ENCODE data around the gene TMIGD2. TPM values are rescaled to one million over a fixed set of nuclear protein-coding genes. Genes with fewer than 3 reads are reported as not detected.
"Not testable (repeated sequence)": the region's sequence is repeated elsewhere in the genome, so short reads cannot be mapped to it uniquely, and the experiment has no call there.

Gene TMIGD2
- polyA plus RNA-seq, 2 donors = 0.31 to 0.47 TPM

- Histone ChIP-seq H3K27me3 (ENCODE audit: control insufficient read depth in 1 of 2, insufficient read depth in 2 of 2, low read length in 2 of 2) (no peaks in the 10 kb centered on the region), H3K9me3 (ENCODE audit: control insufficient read depth in 2 of 2, insufficient read depth in 1 of 2, low read depth in 1 of 2, low read length in 1 of 2) (no peaks in the 10 kb centered on the region), H3K4me1 (ENCODE audit: control insufficient read depth in 2 of 2, insufficient read depth in 2 of 2, low read length in 1 of 2) (no peaks in the 10 kb centered on the region), H3K4me3 (ENCODE audit: low read depth in 1 of 2, low read length in 2 of 2) (no peak overlapping the region), H3K27ac (ENCODE audit: low read depth in 2 of 2, low read length in 1 of 2) (no peak overlapping the region), H3K36me3 (ENCODE audit: control insufficient read depth in 2 of 2, insufficient read depth in 2 of 2, low read length in 1 of 2) (no peaks in the 10 kb centered on the region)
- 76 to 81% methylated on average over 8 of the region's 8 CpGs for WGBS, 2 donors
These were observed 3.2 kb downstream of the TMIGD2 start for GRCh38 chr19:4298810-4299550.

GRCh38 chr19:4297901-4298809 lies 4.0 kb downstream of the TMIGD2 start:
- H3K27me3 ChIP-seq (ENCODE audit: control insufficient read depth in 1 of 2, insufficient read depth in 2 of 2, low read length in 2 of 2) = no peaks in the 10 kb centered on the region
- no peak overlapping the region for H3K27ac ChIP-seq (ENCODE audit: low read depth in 2 of 2, low read length in 1 of 2)
- H3K4me3 ChIP-seq (ENCODE audit: low read depth in 1 of 2, low read length in 2 of 2) = no peak overlapping the region
- H3K4me1 ChIP-seq (ENCODE audit: control insufficient read depth in 2 of 2, insufficient read depth in 2 of 2, low read length in 1 of 2) = no peaks in the 10 kb centered on the region
- no peaks in the 10 kb centered on the region for H3K36me3 ChIP-seq (ENCODE audit: control insufficient read depth in 2 of 2, insufficient read depth in 2 of 2, low read length in 1 of 2)
- WGBS, 2 donors = 70 to 79% methylated on average over 27 of the region's 27 CpGs
- H3K9me3 ChIP-seq (ENCODE audit: control insufficient read depth in 2 of 2, insufficient read depth in 1 of 2, low read depth in 1 of 2, low read length in 1 of 2) = no peaks in the 10 kb centered on the region

- Histone ChIP-seq H3K27ac (ENCODE audit: low read depth in 2 of 2, low read length in 1 of 2) (no peak overlapping the region), H3K27me3 (ENCODE audit: control insufficient read depth in 1 of 2, insufficient read depth in 2 of 2, low read length in 2 of 2) (no peaks in the 10 kb centered on the region), H3K9me3 (ENCODE audit: control insufficient read depth in 2 of 2, insufficient read depth in 1 of 2, low read depth in 1 of 2, low read length in 1 of 2) (no peaks in the 10 kb centered on the region), H3K36me3 (ENCODE audit: control insufficient read depth in 2 of 2, insufficient read depth in 2 of 2, low read length in 1 of 2) (no peaks in the 10 kb centered on the region), H3K4me3 (ENCODE audit: low read depth in 1 of 2, low read length in 2 of 2) (no peak overlapping the region), H3K4me1 (ENCODE audit: control insufficient read depth in 2 of 2, insufficient read depth in 2 of 2, low read length in 1 of 2) (no peaks in the 10 kb centered on the region)
- 41 to 48% methylated on average over 14 of the region's 14 CpGs for WGBS, 2 donors
These were observed 6.0 kb downstream of the TMIGD2 start for GRCh38 chr19:4295972-4296771.

GRCh38 chr19:4294389-4294788 lies 7.8 kb downstream of the TMIGD2 start:
- Histone ChIP-seq H3K27ac (ENCODE audit: low read depth in 2 of 2, low read length in 1 of 2) (no peak overlapping the region), H3K4me1 (ENCODE audit: control insufficient read depth in 2 of 2, insufficient read depth in 2 of 2, low read length in 1 of 2) (no peaks in the 10 kb centered on the region), H3K4me3 (ENCODE audit: low read depth in 1 of 2, low read length in 2 of 2) (no peak overlapping the region), H3K36me3 (ENCODE audit: control insufficient read depth in 2 of 2, insufficient read depth in 2 of 2, low read length in 1 of 2) (no peaks in the 10 kb centered on the region), H3K27me3 (ENCODE audit: control insufficient read depth in 1 of 2, insufficient read depth in 2 of 2, low read length in 2 of 2) (no peaks in the 10 kb centered on the region), H3K9me3 (ENCODE audit: control insufficient read depth in 2 of 2, insufficient read depth in 1 of 2, low read depth in 1 of 2, low read length in 1 of 2) (no peaks in the 10 kb centered on the region)
- 36 to 53% methylated on average over 10 of the region's 10 CpGs for WGBS, 2 donors

GRCh38 chr19:4292515-4292914 lies 9.7 kb downstream of the TMIGD2 start:
- WGBS, 2 donors = 81 to 87% methylated on average over 15 of the region's 15 CpGs
- Histone ChIP-seq H3K9me3 (ENCODE audit: control insufficient read depth in 2 of 2, insufficient read depth in 1 of 2, low read depth in 1 of 2, low read length in 1 of 2) (peaks cover 0 to 4% of the 10 kb centered on the region in 2 donors), H3K4me1 (ENCODE audit: control insufficient read depth in 2 of 2, insufficient read depth in 2 of 2, low read length in 1 of 2) (no peaks in the 10 kb centered on the region), H3K36me3 (ENCODE audit: control insufficient read depth in 2 of 2, insufficient read depth in 2 of 2, low read length in 1 of 2) (no peaks in the 10 kb centered on the region), H3K27ac (ENCODE audit: low read depth in 2 of 2, low read length in 1 of 2) (no peak overlapping the region), H3K27me3 (ENCODE audit: control insufficient read depth in 1 of 2, insufficient read depth in 2 of 2, low read length in 2 of 2) (no peaks in the 10 kb centered on the region), H3K4me3 (ENCODE audit: low read depth in 1 of 2, low read length in 2 of 2) (no peak overlapping the region)

GRCh38 chr19:4291184-4291732 lies 10.9 kb downstream of the TMIGD2 start:
- no peaks in the 10 kb centered on the region for H3K27me3 ChIP-seq (ENCODE audit: control insufficient read depth in 1 of 2, insufficient read depth in 2 of 2, low read length in 2 of 2)
- H3K4me1 ChIP-seq (ENCODE audit: control insufficient read depth in 2 of 2, insufficient read depth in 2 of 2, low read length in 1 of 2) = no peaks in the 10 kb centered on the region
- H3K4me3 ChIP-seq (ENCODE audit: low read depth in 1 of 2, low read length in 2 of 2) = no peak overlapping the region
- no peaks in the 10 kb centered on the region for H3K36me3 ChIP-seq (ENCODE audit: control insufficient read depth in 2 of 2, insufficient read depth in 2 of 2, low read length in 1 of 2)
- WGBS, 2 donors = 70 to 77% methylated on average over 8 of the region's 8 CpGs
- peaks cover 0 to 4% of the 10 kb centered on the region in 2 donors for H3K9me3 ChIP-seq (ENCODE audit: control insufficient read depth in 2 of 2, insufficient read depth in 1 of 2, low read depth in 1 of 2, low read length in 1 of 2)
- H3K27ac ChIP-seq (ENCODE audit: low read depth in 2 of 2, low read length in 1 of 2) = no peak overlapping the region

GRCh38 chr19:4288091-4288777 lies 14.0 kb downstream of the TMIGD2 start:
- H3K9me3 ChIP-seq (ENCODE audit: control insufficient read depth in 2 of 2, insufficient read depth in 1 of 2, low read depth in 1 of 2, low read length in 1 of 2) = peaks cover 0 to 4% of the 10 kb centered on the region in 2 donors
- no peaks in the 10 kb centered on the region for H3K27me3 ChIP-seq (ENCODE audit: control insufficient read depth in 1 of 2, insufficient read depth in 2 of 2, low read length in 2 of 2)
- no peak overlapping the region for H3K27ac ChIP-seq (ENCODE audit: low read depth in 2 of 2, low read length in 1 of 2)
- no peaks in the 10 kb centered on the region for H3K36me3 ChIP-seq (ENCODE audit: control insufficient read depth in 2 of 2, insufficient read depth in 2 of 2, low read length in 1 of 2)
- 77% methylated on average over 16 of the region's 16 CpGs for WGBS, 2 donors
- H3K4me1 ChIP-seq (ENCODE audit: control insufficient read depth in 2 of 2, insufficient read depth in 2 of 2, low read length in 1 of 2) = no peaks in the 10 kb centered on the region
- no peak overlapping the region for H3K4me3 ChIP-seq (ENCODE audit: low read depth in 1 of 2, low read length in 2 of 2)

GRCh38 chr19:4286141-4286540 lies 16.0 kb downstream of the TMIGD2 start:
- H3K4me1 ChIP-seq (ENCODE audit: control insufficient read depth in 2 of 2, insufficient read depth in 2 of 2, low read length in 1 of 2); H3K4me3 ChIP-seq (ENCODE audit: low read depth in 1 of 2, low read length in 2 of 2); H3K27me3 ChIP-seq (ENCODE audit: control insufficient read depth in 1 of 2, insufficient read depth in 2 of 2, low read length in 2 of 2); H3K9me3 ChIP-seq (ENCODE audit: control insufficient read depth in 2 of 2, insufficient read depth in 1 of 2, low read depth in 1 of 2, low read length in 1 of 2); H3K36me3 ChIP-seq (ENCODE audit: control insufficient read depth in 2 of 2, insufficient read depth in 2 of 2, low read length in 1 of 2); H3K27ac ChIP-seq (ENCODE audit: low read depth in 2 of 2, low read length in 1 of 2): not testable (repeated sequence)
- WGBS, 2 donors = 85 to 89% methylated on average over 4 of the region's 4 CpGs

- Histone ChIP-seq H3K27ac (ENCODE audit: low read depth in 2 of 2, low read length in 1 of 2) (no peak overlapping the region), H3K4me1 (ENCODE audit: control insufficient read depth in 2 of 2, insufficient read depth in 2 of 2, low read length in 1 of 2) (no peaks in the 10 kb centered on the region), H3K4me3 (ENCODE audit: low read depth in 1 of 2, low read length in 2 of 2) (no peak overlapping the region), H3K9me3 (ENCODE audit: control insufficient read depth in 2 of 2, insufficient read depth in 1 of 2, low read depth in 1 of 2, low read length in 1 of 2) (peaks cover 0 to 4% of the 10 kb centered on the region in 2 donors), H3K27me3 (ENCODE audit: control insufficient read depth in 1 of 2, insufficient read depth in 2 of 2, low read length in 2 of 2) (peaks cover 0 to 1% of the 10 kb centered on the region in 2 donors), H3K36me3 (ENCODE audit: control insufficient read depth in 2 of 2, insufficient read depth in 2 of 2, low read length in 1 of 2) (no peaks in the 10 kb centered on the region)
- WGBS, 2 donors = 60 to 66% methylated on average over 6 of the region's 6 CpGs
These were observed 17.2 kb downstream of the TMIGD2 start for GRCh38 chr19:4284974-4285373.
